GM23338 (cell line): ENCODE data around the gene SZT2.

ENCODE experiments used
- CREB1 ChIP-seq: fragments of 250-450 bp; sonication (Bioruptor Pico); IDR thresholded peaks from 2 replicates; pipeline ENCODE4 v1.5.0; 2020; ENCODE audit warnings: low read depth, mild to moderate bottlenecking, moderate library complexity
- CTCF ChIP-seq, 2 experiments: fragments of 200-600 bp in 1 of 2; sonication (generic) in 1 of 2; conservative IDR thresholded peaks; 2 replicates each; pipeline versions ENCODE4 v1.5.1 to v1.6.1; 2016 to 2017; ENCODE audit warnings: antibody characterized with exemption in 2 of 2, low read depth in 2 of 2, mild to moderate bottlenecking in 2 of 2, moderate library complexity in 1 of 2
- EZH2 ChIP-seq: fragments of 200-600 bp; sonication (generic); IDR thresholded peaks from one replicate; pipeline ENCODE4 v1.8.0; 2017; ENCODE audit warnings: antibody characterized with exemption, mild to moderate bottlenecking, low read depth; ENCODE audit not compliant: unreplicated experiment
- EZH2phosphoT487 ChIP-seq: fragments of 200-600 bp; sonication (generic); IDR thresholded peaks from one replicate; pipeline ENCODE4 v1.8.1; 2018; ENCODE audit warnings: antibody characterized with exemption; ENCODE audit not compliant: unreplicated experiment
- JUNB ChIP-seq: IDR thresholded peaks from one replicate; pipeline ENCODE4 v1.6.1; 2016; ENCODE audit warnings: antibody characterized with exemption; ENCODE audit not compliant: unreplicated experiment
- POLR2AphosphoS5 ChIP-seq: IDR thresholded peaks from 2 replicates; pipeline ENCODE4 v1.6.1; 2016; ENCODE audit warnings: antibody characterized with exemption, low read depth
- REST ChIP-seq: IDR thresholded peaks from one replicate; pipeline ENCODE4 v1.6.1; 2018; ENCODE audit warnings: antibody characterized with exemption; ENCODE audit not compliant: unreplicated experiment
- STAT1 ChIP-seq: IDR thresholded peaks from one replicate; pipeline ENCODE4 v1.6.1; 2016; ENCODE audit warnings: antibody characterized with exemption; ENCODE audit not compliant: unreplicated experiment
- TF ChIP-seq, protein P1 (sequence below): IDR thresholded peaks from 2 replicates; pipeline ENCODE4 v1.6.1; 2016; ENCODE audit warnings: antibody characterized with exemption

DNA sequence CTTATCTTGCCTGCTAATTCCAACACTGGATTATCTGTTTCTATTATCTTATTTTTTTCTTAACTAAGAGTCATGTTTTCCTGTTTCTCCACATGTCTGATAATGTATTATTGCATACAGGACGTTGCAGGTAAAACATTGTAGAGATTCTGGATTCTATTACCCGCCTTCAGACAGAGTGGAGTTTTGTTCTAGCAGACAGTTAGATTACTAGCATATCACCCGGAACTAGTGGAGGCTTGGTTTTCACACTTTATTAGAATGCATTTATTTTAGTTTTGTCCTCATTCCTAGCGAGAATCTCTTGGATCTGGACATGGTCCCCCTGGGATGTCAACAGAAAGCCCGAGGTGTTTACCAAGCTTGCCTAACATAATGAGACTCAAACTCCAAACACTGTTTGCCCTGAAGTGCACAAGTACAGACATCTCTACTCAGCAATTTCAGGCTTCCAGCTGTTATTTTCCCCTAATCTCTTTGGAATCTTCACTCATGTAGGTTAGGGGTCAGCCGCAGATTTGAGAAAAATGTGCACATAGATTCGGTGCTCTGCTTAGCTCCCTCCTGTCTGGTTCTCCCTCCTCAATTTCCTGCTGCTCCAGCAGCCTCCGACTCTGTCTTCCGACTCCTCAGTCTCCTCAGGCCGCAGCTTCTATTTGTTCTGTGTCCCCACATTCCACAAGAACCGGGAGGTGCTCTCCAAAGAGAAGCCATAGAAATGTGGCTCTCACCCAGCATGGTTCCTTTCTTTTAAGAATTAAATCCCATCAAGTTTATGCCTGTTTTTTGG, 104.2 kb downstream of the SZT2 start:
- no peak for TF ChIP-seq CREB1 (CRISPR knock-in tag)
- TF ChIP-seq CTCF (conservative IDR thresholded peaks at IDR 0.05; ENCODE audit: low read depth in 2 of 2), result no peak
- no peak for TF ChIP-seq POLR2AphosphoS5
- TF ChIP-seq EZH2, result no peak
- TF ChIP-seq REST, result no peak
- TF ChIP-seq, protein P1, sequence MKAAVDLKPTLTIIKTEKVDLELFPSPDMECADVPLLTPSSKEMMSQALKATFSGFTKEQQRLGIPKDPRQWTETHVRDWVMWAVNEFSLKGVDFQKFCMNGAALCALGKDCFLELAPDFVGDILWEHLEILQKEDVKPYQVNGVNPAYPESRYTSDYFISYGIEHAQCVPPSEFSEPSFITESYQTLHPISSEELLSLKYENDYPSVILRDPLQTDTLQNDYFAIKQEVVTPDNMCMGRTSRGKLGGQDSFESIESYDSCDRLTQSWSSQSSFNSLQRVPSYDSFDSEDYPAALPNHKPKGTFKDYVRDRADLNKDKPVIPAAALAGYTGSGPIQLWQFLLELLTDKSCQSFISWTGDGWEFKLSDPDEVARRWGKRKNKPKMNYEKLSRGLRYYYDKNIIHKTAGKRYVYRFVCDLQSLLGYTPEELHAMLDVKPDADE, result no peak
- TF ChIP-seq JUNB, result no peak
- no peak for TF ChIP-seq STAT1
- TF ChIP-seq EZH2phosphoT487, result no peak
